Endothelial cell of umbilical vein (primary cell): ENCODE measurements around the gene CSNK1E. TPM values are rescaled to one million over a fixed set of nuclear protein-coding genes. Genes with fewer than 3 reads are reported as not detected.
A peak's percentile ranks its signal among the peaks of the same experiment; 100 is the strongest.

Experiments used
- BruUV-seq: library from RNA; stranded (reverse); fragments of 400-500 nt; replicated peaks from 2 replicates; lab custom pipeline; 2021; lab: Mats Ljungman, UMichigan
- CTCF ChIA-PET: fragments of 300-600, 350-600 bp; sonication (Branson Sonifier 250); formaldehyde crosslinking; loops from one replicate; lab custom pipeline; 2021; ENCODE audit warnings: antibody characterized with exemption, inconsistent platforms; lab: Charles Lee
- POLR2A ChIA-PET: fragments of 300-600, 350-600 bp; sonication (Branson Sonifier 250); formaldehyde crosslinking; loops from one replicate; lab custom pipeline; 2021; ENCODE audit warnings: antibody characterized with exemption, inconsistent platforms; lab: Charles Lee
- DNase-seq: peaks from one replicate; pipeline ENCODE4 v3.0.0-alpha.2; 2011; ENCODE audit warnings: low read depth, low spot score
- FAIRE-seq: peaks from 2 replicates; lab custom pipeline; 2011; peaks lifted over from hg19 to GRCh38; lab: Jason Lieb, UNC
- H2AFZ ChIP-seq: 2 replicates; pipeline ENCODE4 v1.6.0; 2012; ENCODE audit warnings: low read depth, low read length, control low read depth, inconsistent platforms
- H3K27ac ChIP-seq: 2 replicates; pipeline ENCODE4 v1.5.1; 2011; ENCODE audit warnings: low read depth, mild to moderate bottlenecking, control low read depth, low read length, moderate library complexity; ENCODE audit not compliant: insufficient read depth
- H3K27me3 ChIP-seq, 2 experiments: 2 replicates each; pipeline versions ENCODE4 v1.6.0 to v1.6.1; 2011; ENCODE audit warnings: low read length in 2 of 2, mixed read lengths in 1 of 2; ENCODE audit not compliant: control insufficient read depth in 2 of 2, insufficient read depth in 2 of 2
- H3K36me3 ChIP-seq, 2 experiments: 2 replicates in 1 of 2; 3 replicates in 1 of 2; pipeline ENCODE4 v1.5.1; 2011; ENCODE audit warnings: low read length in 2 of 2, mild to moderate bottlenecking in 1 of 2, moderate library complexity in 1 of 2; ENCODE audit not compliant: control insufficient read depth in 2 of 2, insufficient read depth in 2 of 2; ENCODE audit errors: extremely low read depth in 1 of 2
- H3K4me1 ChIP-seq: 3 replicates; pipeline ENCODE4 v1.5.1; 2011; ENCODE audit warnings: mild to moderate bottlenecking, low read length; ENCODE audit not compliant: control insufficient read depth, insufficient read depth; ENCODE audit errors: extremely low read depth
- H3K4me2 ChIP-seq: 2 replicates; pipeline ENCODE4 v1.6.1; 2011; ENCODE audit warnings: low read length, control low read depth, mixed read lengths; ENCODE audit not compliant: insufficient read depth
- H3K4me3 ChIP-seq, 3 experiments: fragments of 200-600 bp in 1 of 3; sonication (generic), shearing (Covaris generic) in 1 of 3; replicated peaks in 1 of 3; 2 replicates each; pipeline ENCODE4 v1.5.1; 2011 to 2016; ENCODE audit warnings: control low read depth in 3 of 3, low read length in 3 of 3, mild to moderate bottlenecking in 2 of 3, inconsistent platforms in 1 of 3, low read depth in 1 of 3, moderate library complexity in 1 of 3; ENCODE audit not compliant: insufficient read depth in 1 of 3
- H3K79me2 ChIP-seq: 2 replicates; pipeline ENCODE4 v1.6.0; 2012; ENCODE audit warnings: low read length, inconsistent platforms; ENCODE audit not compliant: control insufficient read depth, insufficient read depth
- H3K9ac ChIP-seq: replicated peaks from 2 replicates; pipeline ENCODE3; 2011; ENCODE audit warnings: low read length, control low read depth; ENCODE audit not compliant: insufficient read depth; ENCODE audit errors: extremely low read depth
- H3K9me1 ChIP-seq: replicated peaks from 3 replicates; pipeline ENCODE4 v1.6.0; 2011; ENCODE audit warnings: mild to moderate bottlenecking, low read length; ENCODE audit not compliant: control insufficient read depth, insufficient read depth; ENCODE audit errors: extremely low read depth
- H3K9me3 ChIP-seq: replicated peaks from 2 replicates; pipeline ENCODE4 v1.5.1; 2012; ENCODE audit warnings: low read length, inconsistent platforms; ENCODE audit not compliant: control insufficient read depth, insufficient read depth
- H4K20me1 ChIP-seq: replicated peaks from 2 replicates; pipeline ENCODE3; 2011; ENCODE audit warnings: mild to moderate bottlenecking, low read length; ENCODE audit not compliant: control insufficient read depth, insufficient read depth; ENCODE audit errors: extremely low read depth
- EZH2 ChIP-seq: IDR thresholded peaks from 2 replicates; pipeline ENCODE4 v1.6.1; 2012; ENCODE audit warnings: borderline replicate concordance, low read depth, mild to moderate bottlenecking, moderate library complexity, low read length, inconsistent platforms; ENCODE audit not compliant: severe bottlenecking
- FOS ChIP-seq: IDR thresholded peaks from 2 replicates; pipeline ENCODE4 v1.6.1; 2011; ENCODE audit warnings: mild to moderate bottlenecking, low read length, moderate library complexity, borderline replicate concordance; ENCODE audit not compliant: insufficient read depth
- GATA2 ChIP-seq: IDR thresholded peaks from 2 replicates; pipeline ENCODE4 v1.7.0; 2011; ENCODE audit warnings: low read depth, mild to moderate bottlenecking, moderate library complexity, mixed read lengths, low read length; ENCODE audit not compliant: insufficient read length, insufficient read depth
- JUN ChIP-seq: IDR thresholded peaks from 2 replicates; pipeline ENCODE4 v1.6.1; 2011; ENCODE audit warnings: borderline replicate concordance, low read depth; ENCODE audit not compliant: insufficient read length, insufficient read depth
- MAX ChIP-seq: IDR thresholded peaks from 2 replicates; pipeline ENCODE4 v1.6.1; 2011; ENCODE audit not compliant: insufficient read depth, insufficient read length
- MYC ChIP-seq: IDR thresholded peaks from one replicate; pipeline ENCODE4 v1.6.1; 2011; ENCODE audit warnings: mild to moderate bottlenecking, low read depth, low read length
- POLR2A ChIP-seq: IDR thresholded peaks from 2 replicates; pipeline ENCODE4 v1.6.1; 2012; ENCODE audit warnings: low read depth, mild to moderate bottlenecking, control low read depth, low read length
- POLR2AphosphoS5 ChIP-seq: IDR thresholded peaks from 2 replicates; pipeline ENCODE4 v1.6.1; 2012; ENCODE audit warnings: low read depth, mild to moderate bottlenecking, control low read depth, low read length, moderate library complexity; ENCODE audit not compliant: insufficient read depth
- dilution Hi-C: fragments of 300-500 bp; cut with MboI; formaldehyde crosslinking; loops from one replicate; pipeline ENCODE4 v1.15.0; 2019; ENCODE audit warnings: low sequenced_read_pairs; ENCODE audit not compliant: extremely low pct_ligation_motif_present
- intact Hi-C: fragments of 100-400 bp; cut with micrococcal nuclease; formaldehyde crosslinking; loops from one replicate; pipeline ENCODE4 v1.10.0; 2022
- polyA plus RNA-seq, 4 experiments: library from polyadenylated mRNA; depleted of rRNA in 3 of 4; stranded (reverse) in 3 of 4; unstranded in 1 of 4; fragments of >200 nt; gene quantifications; 2 replicates each; pipeline versions ENCODE4 v1.2.1 to v1.2.3, GENCODE V29; 2011 to 2012; ENCODE audit warnings: missing spikeins in 1 of 4
- total RNA-seq: library from RNA; stranded (reverse); gene quantifications from 2 replicates; pipeline ENCODE4 v1.2.3, GENCODE V29; 2021
- TF ChIP-seq, protein P1 (sequence below), 2 donors: IDR thresholded peaks; 1 replicate in 1 of 2; 2 replicates in 1 of 2; pipeline ENCODE4 v1.5.1; 2011; ENCODE audit warnings: low read length in 2 of 2, mild to moderate bottlenecking in 2 of 2, moderate library complexity in 2 of 2, control low read depth in 1 of 2, inconsistent platforms in 1 of 2, low read depth in 1 of 2; ENCODE audit not compliant: insufficient read depth in 1 of 2; ENCODE audit errors: extremely low read depth in 1 of 2

CSNK1E gene
- total and polyA plus RNA-seq, 2 donors (not counting 3 experiments of a cell fraction or from before 2014, with no cell fraction given), result 259 to 262 TPM

DNA sequence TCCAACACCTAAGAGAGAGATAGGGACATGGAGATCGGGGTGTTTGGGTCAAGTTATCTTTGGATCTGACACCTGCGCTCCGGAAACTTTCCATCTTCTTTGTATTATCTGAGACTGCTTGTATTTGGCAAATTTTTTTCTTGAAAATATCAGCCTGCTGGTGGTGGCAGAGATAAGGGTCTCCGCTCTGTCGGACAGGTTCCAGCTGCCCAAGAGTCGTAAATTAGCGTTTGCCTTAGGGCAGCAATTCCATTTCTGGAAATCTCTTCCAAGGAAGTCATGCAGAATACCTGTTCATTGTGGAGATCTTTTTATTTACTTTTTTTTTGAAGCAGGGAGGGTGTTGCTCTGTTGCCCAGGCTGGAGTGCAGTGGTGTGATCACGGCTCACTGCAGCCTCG is 19.5 kb upstream of the CSNK1E start:
- BruUV-seq, result no TSS peak
- dilution Hi-C loops, result no loop called here
- Histone ChIP-seq H3K9ac (no peak overlapping the region), H3K9me1 (no peaks in the 10 kb centered on the region), H3K4me1 (peaks cover 5% of the 10 kb centered on the region), H3K36me3 (no peaks in the 10 kb centered on the region), H3K27me3 (no peaks in the 10 kb centered on the region), H2AFZ (peak overlapping the region; percentile 66), H3K4me2 (no peak overlapping the region), H3K4me3 (no peak overlapping the region), H3K79me2 (no peaks in the 10 kb centered on the region), H3K27ac (no peak overlapping the region), H4K20me1 (no peaks in the 10 kb centered on the region), H3K9me3 (no peaks in the 10 kb centered on the region)
- CTCF ChIA-PET, result interaction anchor here (0.8 kb wide), 1 partner anchor 12 kb away, joined by 3 read pairs; no protein-coding TSS in a partner anchor
- TF ChIP-seq, protein P1, sequence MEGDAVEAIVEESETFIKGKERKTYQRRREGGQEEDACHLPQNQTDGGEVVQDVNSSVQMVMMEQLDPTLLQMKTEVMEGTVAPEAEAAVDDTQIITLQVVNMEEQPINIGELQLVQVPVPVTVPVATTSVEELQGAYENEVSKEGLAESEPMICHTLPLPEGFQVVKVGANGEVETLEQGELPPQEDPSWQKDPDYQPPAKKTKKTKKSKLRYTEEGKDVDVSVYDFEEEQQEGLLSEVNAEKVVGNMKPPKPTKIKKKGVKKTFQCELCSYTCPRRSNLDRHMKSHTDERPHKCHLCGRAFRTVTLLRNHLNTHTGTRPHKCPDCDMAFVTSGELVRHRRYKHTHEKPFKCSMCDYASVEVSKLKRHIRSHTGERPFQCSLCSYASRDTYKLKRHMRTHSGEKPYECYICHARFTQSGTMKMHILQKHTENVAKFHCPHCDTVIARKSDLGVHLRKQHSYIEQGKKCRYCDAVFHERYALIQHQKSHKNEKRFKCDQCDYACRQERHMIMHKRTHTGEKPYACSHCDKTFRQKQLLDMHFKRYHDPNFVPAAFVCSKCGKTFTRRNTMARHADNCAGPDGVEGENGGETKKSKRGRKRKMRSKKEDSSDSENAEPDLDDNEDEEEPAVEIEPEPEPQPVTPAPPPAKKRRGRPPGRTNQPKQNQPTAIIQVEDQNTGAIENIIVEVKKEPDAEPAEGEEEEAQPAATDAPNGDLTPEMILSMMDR (IDR thresholded peaks at IDR 0.05; ENCODE audit: extremely low read depth in 1 of 2, insufficient read depth in 1 of 2, low read depth in 1 of 2, low read length in 2 of 2), result no peak
- TF ChIP-seq GATA2, result no peak
- no peak for TF ChIP-seq EZH2
- TF ChIP-seq MAX, result no peak
- TF ChIP-seq MYC, result no peak
- no peak for TF ChIP-seq POLR2A
- no peak for TF ChIP-seq POLR2AphosphoS5
- TF ChIP-seq FOS, result no peak
- TF ChIP-seq JUN, result no peak
- POLR2A ChIA-PET, result no interaction called here
- DNase-seq (no peak), FAIRE-seq (no peak)
- intact Hi-C loops, result no loop called here
